ENCODE results near the gene CIAO3.

GRCh38 chr16:782766-783403 is 42.1 kb upstream of the CIAO3 start:
- no peak for TF ChIP-seq CTCF (IDR thresholded peaks at IDR 0.05)
- no peak for TF ChIP-seq EP300 (IDR thresholded peaks at IDR 0.05)

All from suprapubic skin (tissue), 3 donors.